Measurements from ENCODE around the gene LRPAP1.
A peak's percentile ranks its signal among the peaks of the same experiment; 100 is the strongest.
"Not testable (repeated sequence)": the region's sequence is repeated elsewhere in the genome, so short reads cannot be mapped to it uniquely, and the experiment has no call there.

The LRPAP1 gene

GRCh38 chr4:3531879-3532750 is at the start of gene LRPAP1:
Gene LRPAP1, minus strand, starts transcription at chr4:3532422. Its CDS starts 10 bp downstream, at chr4:3532412.
- peak; percentile 72 to 83 for DNase-seq (ENCODE audit: low read depth in 2 of 2)

GRCh38 chr4:3581334-3582090 is 49.3 kb upstream of the LRPAP1 start:
- not testable (repeated sequence) for DNase-seq (ENCODE audit: low read depth in 2 of 2)

- DNase-seq (ENCODE audit: low read depth in 2 of 2), result not testable (repeated sequence)
These were observed 48.6 kb upstream of the LRPAP1 start for GRCh38 chr4:3580859-3581258.

DNA sequence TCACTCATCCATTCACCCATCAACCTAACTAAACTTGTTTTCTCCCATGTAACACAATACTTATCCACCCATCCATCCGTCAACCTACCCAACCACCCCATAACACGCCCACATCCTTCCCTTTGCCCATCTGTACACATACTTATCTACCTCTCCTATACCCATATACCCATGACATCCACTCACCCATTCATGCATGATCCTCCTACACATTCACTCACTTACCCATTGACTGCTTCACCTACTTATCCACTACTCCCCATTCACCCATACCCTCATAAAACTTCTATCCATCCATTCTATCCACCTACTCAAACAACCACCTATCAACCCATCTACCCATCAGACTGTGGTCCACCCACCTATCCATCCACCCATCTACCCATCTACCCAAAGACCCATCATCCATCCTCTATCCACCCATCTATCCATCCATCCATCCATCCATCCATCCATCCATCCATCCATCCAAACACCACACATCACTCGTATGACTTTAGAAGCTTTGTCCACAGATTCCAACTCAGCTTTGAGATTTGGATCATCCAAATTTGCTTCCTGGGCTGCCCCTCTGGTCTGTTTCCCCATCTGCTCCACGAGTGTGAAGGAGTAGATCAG is 46.4 kb upstream of the LRPAP1 start:
- not testable (repeated sequence) for DNase-seq (ENCODE audit: low read depth in 2 of 2)

- DNase-seq (ENCODE audit: low read depth in 2 of 2), result not testable (repeated sequence)
These were observed 45.8 kb upstream of the LRPAP1 start for GRCh38 chr4:3578052-3578451.

DNA sequence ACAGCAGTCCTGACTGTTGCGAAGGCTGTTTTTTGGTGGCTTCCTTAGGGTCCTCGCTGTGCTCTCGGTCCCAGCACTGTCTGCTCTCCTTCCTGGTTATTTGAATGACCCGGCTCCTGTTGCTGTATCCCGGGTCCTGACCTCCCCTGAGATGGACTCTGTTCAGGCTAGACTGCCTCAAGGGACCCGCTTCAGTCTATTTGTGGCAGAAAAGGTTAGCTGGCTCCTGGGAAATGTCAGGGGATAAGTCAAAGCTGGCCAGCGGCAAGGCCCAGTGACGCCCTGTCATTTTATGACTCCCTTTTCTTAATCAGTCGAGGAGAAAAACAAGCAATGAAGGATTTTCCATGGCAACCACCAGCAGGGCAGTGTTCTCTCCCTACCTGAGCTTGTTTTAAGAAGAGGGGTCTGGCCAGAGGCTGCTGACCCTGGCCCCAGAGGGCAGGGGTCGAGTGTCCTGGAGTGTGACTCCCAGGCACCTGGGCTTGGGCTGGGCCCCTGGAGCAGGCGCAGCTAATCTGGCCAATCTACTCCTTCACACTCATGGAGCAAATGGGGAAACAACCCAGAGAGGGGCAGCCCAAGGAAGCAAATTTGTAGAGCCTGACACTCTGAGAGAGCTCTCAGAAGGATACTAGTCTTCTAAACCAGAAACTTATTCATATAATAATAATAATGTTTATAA is 45.1 kb upstream of the LRPAP1 start:
- not testable (repeated sequence) for DNase-seq (ENCODE audit: low read depth in 2 of 2)

DNA sequence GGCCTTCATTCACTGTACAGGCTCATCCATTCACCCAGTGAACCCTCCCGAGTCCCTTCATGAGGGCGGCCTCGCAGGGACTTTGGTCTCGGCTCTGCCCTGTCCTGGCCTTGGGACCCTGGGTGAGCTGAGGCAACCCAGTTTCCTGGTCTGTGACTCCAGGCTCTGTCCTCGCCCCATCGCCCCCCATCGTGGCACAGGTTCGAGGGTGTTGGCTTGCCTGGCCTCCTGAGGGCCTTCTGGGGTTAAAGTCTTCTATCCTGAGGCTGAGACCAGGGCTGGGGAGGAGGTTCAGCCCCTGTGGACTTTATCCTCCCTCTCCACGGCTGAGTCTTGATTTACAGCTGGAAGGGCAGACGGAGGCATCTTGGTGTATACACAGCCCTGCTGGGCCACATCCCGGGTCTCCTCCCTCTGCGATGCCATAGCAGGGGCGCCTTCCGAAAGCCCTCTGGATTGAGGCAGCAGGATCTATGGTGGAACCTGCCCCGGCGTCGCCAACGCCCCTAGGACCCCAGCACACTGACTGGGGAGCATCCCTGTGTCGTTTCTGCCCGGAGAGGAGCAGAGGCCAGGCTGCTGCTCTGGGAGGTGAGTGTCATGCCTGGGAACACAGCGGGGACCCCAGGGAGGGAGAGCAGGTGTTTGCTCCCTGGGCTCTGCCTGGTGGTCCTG is 44.4 kb upstream of the LRPAP1 start:
- DNase-seq (ENCODE audit: low read depth in 2 of 2), result not testable (repeated sequence)

DNA sequence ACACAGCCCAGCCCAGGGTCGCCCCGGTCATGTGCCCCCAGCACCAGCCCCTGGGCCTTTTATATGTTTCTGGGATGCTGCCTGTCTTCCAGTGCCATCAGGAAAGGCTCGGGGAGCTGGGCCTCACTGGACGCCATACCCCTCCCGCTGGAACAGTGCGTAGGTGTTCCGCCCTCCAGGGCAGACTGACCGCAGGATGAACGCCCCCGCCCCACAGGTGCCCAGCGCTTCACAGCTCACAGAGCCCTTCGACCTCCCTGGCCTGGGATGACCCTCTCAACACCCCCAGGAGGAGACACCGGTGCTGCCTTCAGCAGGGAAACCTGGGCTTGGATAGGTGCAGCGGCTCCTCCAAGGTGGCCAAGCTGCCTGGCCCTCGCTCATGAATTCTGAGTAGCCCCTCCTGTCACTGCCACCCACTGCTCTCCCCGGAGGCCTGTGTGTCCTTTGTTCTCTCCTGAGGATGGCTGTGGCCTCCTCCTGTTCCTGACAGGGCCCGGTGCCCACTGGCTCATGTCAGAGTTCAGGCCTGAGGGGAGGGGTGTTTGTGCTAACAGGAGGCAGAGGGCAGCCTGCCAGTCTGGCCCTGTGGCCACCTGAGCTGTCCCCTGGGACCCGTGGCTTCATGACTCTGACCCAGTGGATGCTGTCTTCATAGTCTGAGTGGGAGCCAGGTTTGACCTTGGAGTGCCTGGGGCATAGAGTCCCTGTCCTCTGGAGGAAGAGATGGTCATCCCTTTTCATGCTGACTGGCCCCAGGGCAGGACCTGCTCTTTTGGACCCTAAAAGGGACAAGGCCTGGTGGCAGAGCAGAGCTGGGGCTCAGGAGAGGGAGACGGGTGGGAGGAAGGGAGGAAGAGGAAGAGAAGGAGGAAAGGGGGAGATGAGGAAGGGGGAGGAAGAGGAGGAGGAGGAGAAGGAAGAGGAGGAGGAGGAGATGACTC is 43.5 kb upstream of the LRPAP1 start:
- not testable (repeated sequence) for DNase-seq (ENCODE audit: low read depth in 2 of 2)

GRCh38 chr4:3574865-3575264 is 42.6 kb upstream of the LRPAP1 start:
- DNase-seq (ENCODE audit: low read depth in 2 of 2), result not testable (repeated sequence)

- DNase-seq (ENCODE audit: low read depth in 2 of 2), result not testable (repeated sequence)
These were observed 42.1 kb upstream of the LRPAP1 start for GRCh38 chr4:3574346-3574745.

DNA sequence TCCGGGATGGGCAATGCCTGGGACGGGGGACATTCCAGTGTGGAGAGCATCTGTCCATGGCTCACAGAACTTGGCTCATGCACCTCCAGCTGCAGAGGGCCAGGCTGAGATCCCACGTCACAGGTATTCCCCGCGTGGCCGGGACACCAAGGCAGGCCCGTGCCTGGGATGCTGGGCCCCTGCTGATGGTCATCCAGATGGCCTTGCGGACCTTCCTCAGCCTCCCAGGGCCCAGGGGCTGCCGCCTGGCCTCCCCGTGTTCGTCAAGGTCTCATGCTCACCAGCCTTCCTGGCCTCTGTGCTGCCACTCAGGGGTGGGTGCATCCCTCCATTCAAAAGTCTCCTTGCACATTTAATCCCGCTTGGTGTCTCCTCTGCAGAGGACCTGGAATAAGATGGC is 40.9 kb upstream of the LRPAP1 start:
- DNase-seq (ENCODE audit: low read depth in 2 of 2), result no peak

GRCh38 chr4:3572363-3572762 is 40.1 kb upstream of the LRPAP1 start:
- no peak for DNase-seq (ENCODE audit: low read depth in 2 of 2)

DNA sequence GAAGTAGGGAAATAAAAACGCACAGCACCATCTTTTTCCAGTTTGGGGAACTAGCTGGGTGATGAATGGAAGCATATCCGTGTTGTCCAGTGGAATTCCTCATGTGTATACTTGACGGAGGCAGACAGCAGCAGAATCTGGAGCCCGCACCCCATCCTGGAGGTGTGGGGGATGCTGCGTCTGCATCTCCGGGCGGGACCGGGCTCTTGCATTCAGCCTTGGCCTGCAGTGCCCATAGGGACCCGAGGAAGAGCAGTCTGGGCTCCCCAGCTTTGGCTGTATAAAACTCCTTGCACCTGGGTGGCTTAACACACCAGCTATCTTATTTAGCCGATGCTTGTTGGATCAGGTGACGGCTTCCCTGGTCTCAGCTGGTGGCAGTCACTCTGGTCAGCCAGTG is 39.7 kb upstream of the LRPAP1 start:
- no peak for DNase-seq (ENCODE audit: low read depth in 2 of 2)

- not testable (repeated sequence) for DNase-seq (ENCODE audit: low read depth in 2 of 2)
These were observed 38.7 kb upstream of the LRPAP1 start for GRCh38 chr4:3570923-3571322.

DNA sequence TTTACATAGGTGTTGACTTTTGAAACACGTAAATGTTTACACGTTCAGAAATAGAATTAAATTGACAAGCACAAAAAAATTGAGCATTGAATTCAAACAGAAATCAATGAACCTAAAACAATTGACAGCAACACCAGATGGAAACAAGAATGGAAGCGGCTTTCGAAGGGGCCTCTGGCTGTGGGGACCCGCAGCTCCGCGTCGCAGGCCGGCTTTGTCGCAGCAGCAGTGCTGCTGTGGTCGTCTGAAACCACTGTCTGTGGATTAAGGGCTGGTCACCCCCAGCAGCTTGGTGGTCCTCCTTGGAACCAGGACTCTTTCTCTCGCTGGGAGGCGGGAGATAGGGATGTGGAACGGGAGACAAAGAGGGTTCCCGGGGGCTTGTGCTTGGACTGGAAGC is 37.4 kb upstream of the LRPAP1 start:
- not testable (repeated sequence) for DNase-seq (ENCODE audit: low read depth in 2 of 2)

- DNase-seq (ENCODE audit: low read depth in 2 of 2), result not testable (repeated sequence)
These were observed 34.5 kb upstream of the LRPAP1 start for GRCh38 chr4:3566701-3567100.

- DNase-seq (ENCODE audit: low read depth in 2 of 2), result not testable (repeated sequence)
These were observed 34.1 kb upstream of the LRPAP1 start for GRCh38 chr4:3566301-3566700.

DNA sequence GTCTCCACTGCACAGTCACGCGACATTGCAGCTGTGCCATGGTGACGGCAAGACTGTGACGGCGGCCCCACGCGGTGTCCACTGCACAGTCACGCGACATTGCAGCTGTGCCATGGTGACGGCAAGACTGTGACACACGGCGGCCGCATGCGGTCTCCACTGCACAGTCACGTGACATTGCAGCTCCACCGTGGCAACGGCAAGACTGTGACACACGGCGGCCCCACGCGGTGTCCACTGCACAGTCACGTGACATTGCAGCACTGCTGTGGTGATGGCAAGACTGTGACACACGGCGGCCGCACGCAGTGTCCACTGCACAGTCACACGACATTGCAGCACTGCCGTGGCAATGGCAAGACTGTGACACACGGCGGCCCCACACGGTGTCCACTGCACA is 32.7 kb upstream of the LRPAP1 start:
- not testable (repeated sequence) for DNase-seq (ENCODE audit: low read depth in 2 of 2)

DNA sequence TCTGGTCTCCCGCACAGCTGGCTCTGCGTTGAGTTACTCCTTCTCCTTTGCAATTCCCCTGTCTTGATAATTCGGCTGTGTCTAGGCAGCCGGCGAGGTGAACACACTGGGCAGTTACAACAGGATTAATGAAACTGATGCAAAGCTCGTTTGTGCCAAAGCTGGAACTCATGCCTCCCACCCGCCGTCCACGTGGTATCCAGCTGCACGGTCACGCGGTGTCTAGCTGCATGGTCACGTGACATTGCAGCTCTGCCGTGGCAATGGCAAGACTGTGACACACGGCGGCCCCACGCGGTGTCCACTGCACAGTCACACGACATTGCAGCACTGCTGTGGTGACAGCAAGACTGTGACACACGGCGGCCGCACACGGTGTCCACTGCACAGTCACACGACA is 31.2 kb upstream of the LRPAP1 start:
- no peak for DNase-seq (ENCODE audit: low read depth in 2 of 2)

DNA sequence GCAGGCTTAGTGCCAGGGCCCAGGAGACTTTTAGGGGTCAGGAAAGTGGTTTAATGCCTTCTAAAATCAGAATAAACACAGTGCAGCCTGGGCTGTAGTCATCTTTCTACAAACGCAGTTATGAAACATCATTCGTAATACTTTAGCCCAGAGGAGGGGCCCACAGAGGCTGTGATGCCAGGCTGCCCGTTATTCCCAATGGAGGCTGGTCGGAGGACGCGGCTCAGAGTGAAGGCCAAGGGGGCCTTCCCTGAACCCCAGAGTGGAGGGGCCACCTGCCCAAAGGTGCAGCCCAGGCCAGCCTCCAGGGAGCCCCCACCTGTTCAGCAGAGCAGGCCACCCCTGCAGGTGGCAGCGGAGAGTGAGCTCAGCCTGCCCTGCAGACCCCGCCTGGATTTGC is 29.9 kb upstream of the LRPAP1 start:
- not testable (repeated sequence) for DNase-seq (ENCODE audit: low read depth in 2 of 2)

Measured in stimulated activated CD8-positive, alpha-beta memory T cell treated with anti-CD3 and anti-CD28 coated beads, Interleukin-7, amount 100 ng/mL, for 4 hours (primary cell).